Type B pancreatic cell (in vitro differentiated cells): ENCODE measurements around the gene OLIG1. TPM values are rescaled to one million over a fixed set of nuclear protein-coding genes. Genes with fewer than 3 reads are reported as not detected.

ENCODE experiments used
- DNase-seq: peaks from one replicate; pipeline ENCODE4 v3.0.0; 2021; ENCODE audit warnings: mixed read lengths; ENCODE audit not compliant: unreplicated experiment; ENCODE audit errors: extremely low spot score
- H3K27ac Mint-ChIP-seq: 2 replicates; pipeline ENCODE4 v1.8.0; 2021; ENCODE audit warnings: mild to moderate bottlenecking, mixed read lengths
- H3K27me3 Mint-ChIP-seq: 2 replicates; pipeline ENCODE4 v1.8.0; 2021; ENCODE audit warnings: mixed read lengths
- H3K36me3 Mint-ChIP-seq: 2 replicates; pipeline ENCODE4 v1.8.0; 2021; ENCODE audit warnings: mixed read lengths
- H3K4me1 Mint-ChIP-seq: one replicate; pipeline ENCODE4 v1.8.0; 2021; ENCODE audit warnings: mixed read lengths; ENCODE audit not compliant: unreplicated experiment
- H3K4me3 Mint-ChIP-seq: 2 replicates; pipeline ENCODE4 v1.8.0; 2021; ENCODE audit warnings: mild to moderate bottlenecking, mixed read lengths
- H3K9me3 Mint-ChIP-seq: 2 replicates; pipeline ENCODE4 v1.8.0; 2021; ENCODE audit warnings: mixed read lengths
- CTCF ChIP-seq: fragments of 200-600 bp; sonication (generic); conservative IDR thresholded peaks from 2 replicates; pipeline ENCODE4 v1.5.0; 2021; ENCODE audit warnings: antibody characterized with exemption, mild to moderate bottlenecking
- total RNA-seq: library from RNA; stranded (reverse); gene quantifications from 2 replicates; pipeline ENCODE4 v1.2.1, GENCODE V29; 2021; ENCODE audit warnings: low replicate concordance

The OLIG1 gene
- total RNA-seq, 1 donor from 2014 or later: 2.8 TPM

DNA sequence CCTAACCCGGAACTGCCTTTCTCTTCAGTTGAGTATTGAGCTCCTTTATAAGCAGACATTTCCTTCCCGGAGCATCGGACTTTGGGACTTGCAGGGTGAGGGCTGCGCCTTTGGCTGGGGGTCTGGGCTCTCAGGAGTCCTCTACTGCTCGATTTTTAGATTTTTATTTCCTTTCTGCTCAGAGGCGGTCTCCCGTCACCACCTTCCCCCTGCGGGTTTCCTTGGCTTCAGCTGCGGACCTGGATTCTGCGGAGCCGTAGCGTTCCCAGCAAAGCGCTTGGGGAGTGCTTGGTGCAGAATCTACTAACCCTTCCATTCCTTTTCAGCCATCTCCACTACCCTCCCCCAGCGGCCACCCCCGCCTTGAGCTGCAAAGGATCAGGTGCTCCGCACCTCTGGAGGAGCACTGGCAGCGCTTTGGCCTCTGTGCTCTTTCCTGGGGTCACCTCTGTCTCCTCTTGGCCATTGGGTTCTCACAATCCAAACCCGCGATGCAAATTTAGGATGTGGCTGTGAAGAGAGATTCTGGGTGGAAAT, 40.5 kb upstream of the OLIG1 start:
- Mint-ChIP-seq H3K4me1 (peaks cover 6% of the 10 kb centered on the region), H3K9me3 (no peaks in the 10 kb centered on the region), H3K27ac (no peak overlapping the region), H3K27me3 (peaks cover 90% of the 10 kb centered on the region), H3K36me3 (no peaks in the 10 kb centered on the region), H3K4me3 (peak overlapping the region; percentile 62)
- TF ChIP-seq CTCF: no peak
- DNase-seq: no peak

DNA sequence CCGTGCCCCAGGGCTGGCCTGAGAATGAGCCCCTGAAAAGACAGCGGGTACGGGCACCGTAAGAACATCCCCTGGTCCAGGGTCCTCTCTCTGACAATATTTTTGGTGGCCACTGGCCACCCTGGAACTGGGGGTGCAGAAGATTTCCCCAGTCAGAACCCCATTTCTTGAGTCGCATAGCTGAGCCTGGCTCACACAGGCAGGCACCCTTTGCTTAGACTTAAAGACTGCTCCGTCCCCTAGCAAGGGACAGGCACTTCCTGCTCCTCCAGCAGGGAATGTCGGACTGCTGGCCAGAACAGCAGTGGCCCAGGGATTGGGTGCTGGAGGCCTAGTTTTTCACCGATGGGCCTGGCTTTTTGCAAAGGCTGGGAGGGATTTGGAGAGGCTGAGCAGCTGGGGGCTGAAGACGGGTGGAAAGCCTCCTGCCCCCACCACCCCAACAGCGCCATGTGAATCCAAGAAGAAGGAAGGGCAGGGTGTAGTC, 39.9 kb upstream of the OLIG1 start:
- no peak overlapping the region for H3K27ac Mint-ChIP-seq
- peaks cover 6% of the 10 kb centered on the region for H3K4me1 Mint-ChIP-seq
- no peaks in the 10 kb centered on the region for H3K36me3 Mint-ChIP-seq
- no peak for DNase-seq
- peaks cover 90% of the 10 kb centered on the region for H3K27me3 Mint-ChIP-seq
- no peaks in the 10 kb centered on the region for H3K9me3 Mint-ChIP-seq
- TF ChIP-seq CTCF: no peak
- H3K4me3 Mint-ChIP-seq: no peak overlapping the region

DNA sequence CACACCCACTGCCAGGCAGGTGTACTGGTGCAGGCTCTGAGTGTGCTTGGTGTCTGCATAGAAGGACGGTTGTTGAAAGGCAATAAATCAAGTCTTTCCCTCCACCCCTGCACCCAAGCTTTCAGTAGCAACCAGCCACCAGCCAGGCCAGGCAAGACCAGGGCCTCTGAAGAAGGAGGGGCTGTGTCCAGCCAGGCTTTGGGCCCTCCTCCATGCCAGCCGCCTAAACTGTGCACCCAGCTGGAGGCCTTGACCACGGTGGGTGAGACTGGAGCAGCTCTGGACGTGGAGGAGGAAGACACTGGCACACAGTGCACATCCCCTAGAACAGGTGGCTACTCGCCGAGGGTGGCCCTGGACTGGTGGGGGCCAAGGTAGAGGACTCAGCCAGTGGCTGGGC, 39.3 kb upstream of the OLIG1 start:
- H3K27me3 Mint-ChIP-seq: peaks cover 90% of the 10 kb centered on the region
- H3K4me3 Mint-ChIP-seq: no peak overlapping the region
- no peak for TF ChIP-seq CTCF
- no peak overlapping the region for H3K27ac Mint-ChIP-seq
- no peaks in the 10 kb centered on the region for H3K36me3 Mint-ChIP-seq
- H3K4me1 Mint-ChIP-seq: peaks cover 6% of the 10 kb centered on the region
- no peak for DNase-seq
- H3K9me3 Mint-ChIP-seq: no peaks in the 10 kb centered on the region

DNA sequence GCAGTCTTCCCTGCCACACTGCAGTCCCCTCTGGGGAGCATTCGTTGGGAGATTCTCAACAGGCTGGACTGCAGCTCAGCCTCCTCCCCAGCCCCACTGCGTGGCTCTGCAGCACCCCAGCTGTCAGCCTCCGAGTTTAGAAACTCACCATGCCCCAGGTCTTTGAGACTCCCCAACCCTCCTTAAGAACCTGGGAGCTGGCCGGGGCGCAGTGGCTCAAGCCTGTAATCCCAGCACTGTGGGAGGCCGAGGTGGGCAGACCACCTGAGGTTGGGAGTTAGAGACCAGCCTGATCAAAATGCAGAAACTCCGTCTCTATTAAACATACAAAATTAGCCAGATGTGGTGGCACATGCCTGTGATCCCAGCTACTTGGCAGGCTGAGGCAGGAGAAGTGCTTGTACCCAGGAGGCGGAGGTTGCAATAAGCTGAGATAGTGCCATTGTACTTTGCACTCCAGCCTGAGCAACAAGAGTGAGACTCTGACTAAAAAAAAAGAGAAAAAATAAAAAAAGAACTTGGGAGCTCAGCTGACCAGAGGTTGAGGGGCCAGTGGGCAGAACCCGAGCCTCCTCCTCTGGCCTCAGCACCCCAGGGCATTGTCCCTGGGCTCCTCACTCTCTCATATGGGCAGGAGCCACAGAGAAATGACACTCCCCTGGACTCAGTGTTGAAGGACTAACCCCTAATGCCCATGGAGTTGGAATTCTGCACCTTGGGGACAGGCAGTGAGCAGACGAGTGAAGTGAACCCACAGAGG, 38.6 kb upstream of the OLIG1 start:
- H3K9me3 Mint-ChIP-seq: no peaks in the 10 kb centered on the region
- peaks cover 85% of the 10 kb centered on the region for H3K27me3 Mint-ChIP-seq
- no peak for DNase-seq
- H3K4me3 Mint-ChIP-seq: no peak overlapping the region
- no peak for TF ChIP-seq CTCF
- H3K4me1 Mint-ChIP-seq: peaks cover under 1% of the 10 kb centered on the region
- no peaks in the 10 kb centered on the region for H3K36me3 Mint-ChIP-seq
- no peak overlapping the region for H3K27ac Mint-ChIP-seq

GRCh38 chr21:33032434-33033047, 37.4 kb upstream of the OLIG1 start:
- Mint-ChIP-seq H3K4me3 (no peak overlapping the region), H3K9me3 (no peaks in the 10 kb centered on the region), H3K36me3 (no peaks in the 10 kb centered on the region), H3K27me3 (peaks cover 88% of the 10 kb centered on the region), H3K27ac (no peak overlapping the region), H3K4me1 (no peaks in the 10 kb centered on the region)
- no peak for TF ChIP-seq CTCF
- no peak for DNase-seq
